ENCODE measurements around the gene BDKRB2. TPM values are rescaled to one million over a fixed set of nuclear protein-coding genes. Genes with fewer than 3 reads are reported as not detected.

BDKRB2 gene
- total and polyA plus RNA-seq, 2 of the 4 experiments (the other 2 are of a cell fraction) = 60.9 to 73.1 TPM

GRCh38 chr14:96156804-96157760, 47.6 kb upstream of the BDKRB2 start:
- Histone ChIP-seq H3K9ac (ENCODE audit: low read depth, low read length) (no peak overlapping the region), H2BK5ac (ENCODE audit: low read depth, low read length, poor library complexity, severe bottlenecking) (no peak overlapping the region), H2BK20ac (ENCODE audit: low read depth, low read length) (peak overlapping the region; percentile 37; the same call in 1 of the 2 replicates), H4K91ac (ENCODE audit: insufficient read depth, low read depth, low read length) (peak overlapping the region; percentile 2), H3K14ac (replicated peaks; ENCODE audit: low read depth, low read length) (no peak overlapping the region), H4K5ac (ENCODE audit: low read depth, low read length) (no peak overlapping the region), H3K9me3 (ENCODE audit: control insufficient read depth, insufficient read depth, low read length) (no peaks in the 10 kb centered on the region), H3K56ac (ENCODE audit: extremely low read depth, insufficient read depth, low read length) (no peak overlapping the region), H3K27me3 (ENCODE audit: control insufficient read depth, insufficient read depth, low read length) (no peaks in the 10 kb centered on the region), H3K9me1 (ENCODE audit: insufficient read depth, low read length) (peaks cover 10% of the 10 kb centered on the region; the same call in 1 of the 2 replicates), H2AK9ac (replicated peaks; ENCODE audit: low read depth, low read length, poor library complexity) (no peak overlapping the region), H3K79me1 (ENCODE audit: low read depth in 1 of 2, low read length in 2 of 2) (no peaks in the 10 kb centered on the region), H3K23ac (ENCODE audit: low read depth, low read length) (no peak overlapping the region), H3K27ac (ENCODE audit: insufficient read depth, low read length) (no peak overlapping the region), H2AK5ac (ENCODE audit: low read depth, low read length) (peak overlapping the region; percentile 33), H3K4me3 (ENCODE audit: insufficient read depth, low read depth, low read length) (no peak overlapping the region), H3K4ac (ENCODE audit: low read depth, low read length) (peak overlapping the region; percentile 35; the same call in 1 of the 2 replicates), H4K20me1 (ENCODE audit: insufficient read depth, low read length) (no peaks in the 10 kb centered on the region), H4K8ac (ENCODE audit: low read depth in 2 of 2, low read length in 2 of 2) (no peak overlapping the region), H3K4me1 (ENCODE audit: control insufficient read depth, insufficient read depth, low read length) (peaks cover 16% of the 10 kb centered on the region), H2BK120ac (ENCODE audit: low read depth, low read length) (peak overlapping the region; percentile 14; the same call in 1 of the 2 replicates), H3K4me2 (ENCODE audit: low read depth, low read length) (no peak overlapping the region), H3K18ac (ENCODE audit: low read depth, low read length) (peak overlapping the region; percentile 11; the same call in 1 of the 2 replicates), H3K36me3 (ENCODE audit: control insufficient read depth, insufficient read depth, low read length) (no peaks in the 10 kb centered on the region), H2AFZ (replicated peaks; ENCODE audit: low read length, poor library complexity) (no peak overlapping the region), H2BK15ac (ENCODE audit: low read depth, low read length) (no peak overlapping the region)
- no peak for TF ChIP-seq NFE2L2 (IDR thresholded peaks at IDR 0.05; ENCODE audit: low read depth, low read length)
- no peak for TF ChIP-seq CEBPB (IDR thresholded peaks at IDR 0.05; ENCODE audit: low read depth, low read length)
- TF ChIP-seq FOS (IDR thresholded peaks at IDR 0.05; ENCODE audit: low read depth, low read length) = no peak
- TF ChIP-seq CTCF (conservative IDR thresholded peaks at IDR 0.05; ENCODE audit: low read depth, low read length) = no peak
- no peak for TF ChIP-seq MAZ (IDR thresholded peaks at IDR 0.05; ENCODE audit: borderline replicate concordance, low read depth, low read length)
- TF ChIP-seq CHD1 (IDR thresholded peaks at IDR 0.05; ENCODE audit: low read depth, low read length) = no peak
- TF ChIP-seq, protein P1, sequence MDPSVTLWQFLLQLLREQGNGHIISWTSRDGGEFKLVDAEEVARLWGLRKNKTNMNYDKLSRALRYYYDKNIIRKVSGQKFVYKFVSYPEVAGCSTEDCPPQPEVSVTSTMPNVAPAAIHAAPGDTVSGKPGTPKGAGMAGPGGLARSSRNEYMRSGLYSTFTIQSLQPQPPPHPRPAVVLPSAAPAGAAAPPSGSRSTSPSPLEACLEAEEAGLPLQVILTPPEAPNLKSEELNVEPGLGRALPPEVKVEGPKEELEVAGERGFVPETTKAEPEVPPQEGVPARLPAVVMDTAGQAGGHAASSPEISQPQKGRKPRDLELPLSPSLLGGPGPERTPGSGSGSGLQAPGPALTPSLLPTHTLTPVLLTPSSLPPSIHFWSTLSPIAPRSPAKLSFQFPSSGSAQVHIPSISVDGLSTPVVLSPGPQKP (IDR thresholded peaks at IDR 0.05; ENCODE audit: borderline replicate concordance, low read depth, low read length) = no peak
- TF ChIP-seq POLR2A (IDR thresholded peaks at IDR 0.05; ENCODE audit: low read depth, low read length) = no peak
- TF ChIP-seq RCOR1 (IDR thresholded peaks at IDR 0.05; ENCODE audit: insufficient replicate concordance, low read length) = no peak
- TF ChIP-seq, protein P2, sequence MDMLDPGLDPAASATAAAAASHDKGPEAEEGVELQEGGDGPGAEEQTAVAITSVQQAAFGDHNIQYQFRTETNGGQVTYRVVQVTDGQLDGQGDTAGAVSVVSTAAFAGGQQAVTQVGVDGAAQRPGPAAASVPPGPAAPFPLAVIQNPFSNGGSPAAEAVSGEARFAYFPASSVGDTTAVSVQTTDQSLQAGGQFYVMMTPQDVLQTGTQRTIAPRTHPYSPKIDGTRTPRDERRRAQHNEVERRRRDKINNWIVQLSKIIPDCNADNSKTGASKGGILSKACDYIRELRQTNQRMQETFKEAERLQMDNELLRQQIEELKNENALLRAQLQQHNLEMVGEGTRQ (IDR thresholded peaks at IDR 0.05; ENCODE audit: low read depth, low read length) = no peak
- TF ChIP-seq MXI1 (IDR thresholded peaks at IDR 0.05; ENCODE audit: borderline replicate concordance, low read depth, low read length) = no peak
- TF ChIP-seq BHLHE40 (IDR thresholded peaks at IDR 0.05; ENCODE audit: low read depth, low read length) = no peak
- TF ChIP-seq RFX5 (IDR thresholded peaks at IDR 0.05; ENCODE audit: low read depth, low read length) = no peak
- 86% methylated on average over 1 of the region's 7 CpGs; no CpG with 5 or more reads in 1 of the 2 experiments for WGBS, 2 experiments (ENCODE audit: extremely low coverage in 2 of 2, insufficient read length in 1 of 2)
- BruUV-seq (replicated peaks) = no TSS peak
- intact Hi-C loops (cut with micrococcal nuclease) = no loop called here
- ChIA-PET POLR2A (ENCODE audit: unreplicated experiment) (no interaction called here), CTCF (interaction anchor here (0.6 kb wide), 1 partner anchor 140 kb away, joined by 8 read pairs; no protein-coding TSS in a partner anchor)
- ATAC-seq (ENCODE audit: low read depth) (no peak), DNase-seq (no peak)
- dilution Hi-C loops (cut with HindIII; ENCODE audit: low sequenced_read_pairs, unreplicated experiment) = no loop called here
- in situ Hi-C loops (cut with MboI; ENCODE audit: low sequenced_read_pairs) = no loop called here

Measured in IMR-90 (cell line).